KG1 (cell line): ENCODE measurements around the gene CACNA2D2.

Source experiments
- DNase-seq: peaks from one replicate; lab custom pipeline; 2025; lab: John Stamatoyannopoulos, UW

Gene CACNA2D2

GRCh38 chr3:50369012-50369670, 134.3 kb downstream of the CACNA2D2 start:
- DNase-seq, result no peak

GRCh38 chr3:50365842-50366220, 137.6 kb downstream of the CACNA2D2 start:
- DNase-seq, result no peak

- no peak for DNase-seq
These were observed 138.2 kb downstream of the CACNA2D2 start for GRCh38 chr3:50365080-50365841.

GRCh38 chr3:50364573-50365079, 138.8 kb downstream of the CACNA2D2 start:
- DNase-seq, result no peak

GRCh38 chr3:50359760-50360110, 143.7 kb downstream of the CACNA2D2 start:
- DNase-seq, result no peak

GRCh38 chr3:50358911-50359759, 144.3 kb downstream of the CACNA2D2 start, which contains the start of gene TMEM115:
TMEM115 (minus strand) TSS chr3:50359521; CDS start chr3:50359063, 458 bp downstream.
- peak; percentile 76 for DNase-seq

- no peak for DNase-seq
These were observed 145.0 kb downstream of the CACNA2D2 start for GRCh38 chr3:50358355-50358910.

GRCh38 chr3:50357481-50357880, 146.0 kb downstream of the CACNA2D2 start:
- DNase-seq, result no peak

GRCh38 chr3:50356553-50356952, 146.9 kb downstream of the CACNA2D2 start:
- DNase-seq, result no peak

GRCh38 chr3:50355829-50356552, 147.4 kb downstream of the CACNA2D2 start:
- DNase-seq, result no peak

- no peak for DNase-seq
These were observed 148.6 kb downstream of the CACNA2D2 start for GRCh38 chr3:50354850-50355249.

GRCh38 chr3:50354186-50354764, 149.2 kb downstream of the CACNA2D2 start:
- no peak for DNase-seq

- no peak for DNase-seq
These were observed 150.0 kb downstream of the CACNA2D2 start for GRCh38 chr3:50353245-50354004.

- no peak for DNase-seq
These were observed 150.7 kb downstream of the CACNA2D2 start for GRCh38 chr3:50352781-50353180.

- DNase-seq, result no peak
These were observed 152.1 kb downstream of the CACNA2D2 start for GRCh38 chr3:50351323-50351697.

- DNase-seq, result peak; percentile 93
These were observed 152.7 kb downstream of the CACNA2D2 start, which contains the start of the genes CYB561D2 and NPRL2 for GRCh38 chr3:50350527-50351322. CYB561D2 (plus strand) TSS chr3:50350862; CDS start chr3:50351434, 572 bp downstream. NPRL2 (minus strand) TSS chr3:50350775; CDS start chr3:50350652, 123 bp downstream.

GRCh38 chr3:50350213-50350526, 153.3 kb downstream of the CACNA2D2 start:
- DNase-seq, result no peak

- DNase-seq, result peak; percentile 29
These were observed 156.1 kb downstream of the CACNA2D2 start for GRCh38 chr3:50347187-50347813.
